Ascending aorta (tissue), 2 donors: ENCODE results near the gene ATP5ME. TPM values are rescaled to one million over a fixed set of nuclear protein-coding genes. Genes with fewer than 3 reads are reported as not detected.

ENCODE experiments used
- DNase-seq, 2 donors: peaks; one replicate each; pipeline ENCODE4 v3.0.0-alpha.2; 2019; ENCODE audit warnings: low spot score in 2 of 2
- H3K27ac ChIP-seq, 2 donors: fragments of 200-600 bp; sonication (generic); one replicate each; pipeline ENCODE4 v1.5.1; 2016 to 2017; ENCODE audit warnings: mild to moderate bottlenecking in 1 of 2
- H3K27me3 ChIP-seq: fragments of 200-600 bp; sonication (generic); one replicate; pipeline ENCODE4 v1.5.1; 2017
- H3K36me3 ChIP-seq, 2 donors: fragments of 200-600 bp; sonication (generic); one replicate each; pipeline ENCODE4 v1.5.1; 2016
- H3K4me1 ChIP-seq, 2 donors: fragments of 200-600 bp; sonication (generic); one replicate each; pipeline ENCODE4 v1.5.1; 2016 to 2017; ENCODE audit warnings: mild to moderate bottlenecking in 1 of 2
- H3K4me3 ChIP-seq, 2 donors: fragments of 200-600 bp; sonication (generic); one replicate each; pipeline ENCODE4 v1.5.1; 2016 to 2017; ENCODE audit warnings: mild to moderate bottlenecking in 1 of 2
- H3K9me3 ChIP-seq, 2 donors: fragments of 200-600 bp; sonication (generic); one replicate each; pipeline ENCODE4 v1.5.1; 2016
- CTCF ChIP-seq, 3 experiments: fragments of 200-600 bp in 2 of 3; fragments of 450-650 bp in 1 of 3; sonication (generic) in 2 of 3; IDR thresholded peaks; one replicate each; pipeline ENCODE4 v1.5.1; 2016 to 2019; ENCODE audit warnings: antibody characterized with exemption in 3 of 3, mild to moderate bottlenecking in 1 of 3, moderate library complexity in 1 of 3
- intact Hi-C: fragments of 100-400 bp; cut with DNase I; formaldehyde crosslinking; loops from one replicate; pipeline ENCODE4 v1.15.1; 2023
- total RNA-seq: library from RNA; depleted of rRNA; stranded (reverse); fragments of >200 nt; gene quantifications from one replicate; pipeline ENCODE4 v1.1.0, GENCODE V29; 2016

The ATP5ME gene
- total RNA-seq, 1 donor from 2014 or later: not detected

GRCh38 chr4:667545-667925, 6.5 kb downstream of the ATP5ME start:
- H3K36me3 ChIP-seq: peaks cover 14 to 18% of the 10 kb centered on the region in 2 donors
- no peaks in the 10 kb centered on the region for H3K27me3 ChIP-seq
- no peak overlapping the region for H3K4me3 ChIP-seq
- no peaks in the 10 kb centered on the region for H3K4me1 ChIP-seq
- H3K9me3 ChIP-seq: no peaks in the 10 kb centered on the region
- intact Hi-C loops: no loop called here
- H3K27ac ChIP-seq: no peak overlapping the region
- no peak for DNase-seq
- no peak for TF ChIP-seq CTCF (IDR thresholded peaks at IDR 0.05)

GRCh38 chr4:666822-667544, 7.1 kb downstream of the ATP5ME start:
- Histone ChIP-seq H3K36me3 (peaks cover 10 to 13% of the 10 kb centered on the region in 2 donors), H3K27ac (no peak overlapping the region), H3K9me3 (no peaks in the 10 kb centered on the region), H3K27me3 (no peaks in the 10 kb centered on the region), H3K4me1 (no peaks in the 10 kb centered on the region), H3K4me3 (no peak overlapping the region)
- intact Hi-C loops: no loop called here
- TF ChIP-seq CTCF (IDR thresholded peaks at IDR 0.05): no peak
- no peak for DNase-seq

- no peaks in the 10 kb centered on the region for H3K27me3 ChIP-seq
- no peaks in the 10 kb centered on the region for H3K9me3 ChIP-seq
- no peak for DNase-seq
- H3K4me1 ChIP-seq: no peaks in the 10 kb centered on the region
- intact Hi-C loops: no loop called here
- no peak for TF ChIP-seq CTCF (IDR thresholded peaks at IDR 0.05)
- H3K27ac ChIP-seq: no peak overlapping the region
- no peak overlapping the region for H3K4me3 ChIP-seq
- H3K36me3 ChIP-seq: peaks cover 4 to 8% of the 10 kb centered on the region in 2 donors
Observed at GRCh38 chr4:666436-666810, 7.7 kb downstream of the ATP5ME start.

- H3K4me1 ChIP-seq: no peaks in the 10 kb centered on the region
- no peaks in the 10 kb centered on the region for H3K9me3 ChIP-seq
- no peak for DNase-seq
- H3K36me3 ChIP-seq: peaks cover 0 to 3% of the 10 kb centered on the region in 2 donors
- intact Hi-C loops: no loop called here
- H3K27ac ChIP-seq: no peak overlapping the region
- TF ChIP-seq CTCF (IDR thresholded peaks at IDR 0.05): no peak
- no peak overlapping the region for H3K4me3 ChIP-seq
- H3K27me3 ChIP-seq: no peaks in the 10 kb centered on the region
Observed at GRCh38 chr4:665751-666435, 8.2 kb downstream of the ATP5ME start.

- Histone ChIP-seq H3K27me3 (no peaks in the 10 kb centered on the region), H3K9me3 (no peaks in the 10 kb centered on the region), H3K4me3 (no peak overlapping the region), H3K36me3 (no peaks in the 10 kb centered on the region), H3K27ac (no peak overlapping the region), H3K4me1 (no peaks in the 10 kb centered on the region)
- no peak for TF ChIP-seq CTCF (IDR thresholded peaks at IDR 0.05)
- DNase-seq: no peak
- intact Hi-C loops: no loop called here
Observed at GRCh38 chr4:665381-665750, 8.7 kb downstream of the ATP5ME start.
